Neuronal stem cell (in vitro differentiated cells): ENCODE data around the gene SEMA3G.

Experiments
- DNase-seq: peaks from one replicate; pipeline ENCODE4 v3.0.0-alpha.2; 2013; ENCODE audit warnings: low spot score
- H2AFZ ChIP-seq: one replicate; pipeline ENCODE4 v1.6.1; 2013; ENCODE audit warnings: mild to moderate bottlenecking, low read length, inconsistent platforms
- H2AK5ac ChIP-seq: 2 replicates; pipeline ENCODE4 v1.6.1; 2013; ENCODE audit warnings: low read depth, mild to moderate bottlenecking, inconsistent platforms, low read length, moderate library complexity, mixed read lengths
- H2BK120ac ChIP-seq: 2 replicates; pipeline ENCODE4 v1.6.1; 2013; ENCODE audit warnings: low read depth, mild to moderate bottlenecking, inconsistent platforms, low read length, moderate library complexity, mixed read lengths
- H2BK12ac ChIP-seq: one replicate; pipeline ENCODE4 v1.6.1; 2013; ENCODE audit warnings: low read length, inconsistent platforms
- H2BK15ac ChIP-seq: 2 replicates; pipeline ENCODE4 v1.6.1; 2013; ENCODE audit warnings: mild to moderate bottlenecking, low read length, inconsistent platforms, mixed read lengths
- H2BK5ac ChIP-seq: one replicate; pipeline ENCODE4 v1.6.1; 2013; ENCODE audit warnings: inconsistent platforms, mild to moderate bottlenecking, low read length, moderate library complexity
- H3K14ac ChIP-seq: one replicate; pipeline ENCODE4 v1.6.1; 2013; ENCODE audit warnings: low read length, inconsistent platforms
- H3K18ac ChIP-seq: 2 replicates; pipeline ENCODE4 v1.6.1; 2013; ENCODE audit warnings: low read length, inconsistent platforms
- H3K23ac ChIP-seq: 2 replicates; pipeline ENCODE4 v1.6.1; 2013; ENCODE audit warnings: low read depth, mild to moderate bottlenecking, mixed read lengths, low read length, inconsistent platforms; ENCODE audit not compliant: poor library complexity
- H3K27ac ChIP-seq: replicated peaks from 3 replicates; pipeline ENCODE4 v1.5.1; 2013; ENCODE audit warnings: low read length, inconsistent platforms
- H3K27me3 ChIP-seq, 3 experiments: 2 replicates each; pipeline ENCODE4 v1.6.1; 2013; ENCODE audit warnings: low read length in 3 of 3, mild to moderate bottlenecking in 2 of 3, inconsistent platforms in 1 of 3, low read depth in 1 of 3, mixed read lengths in 1 of 3, moderate library complexity in 1 of 3; ENCODE audit not compliant: control insufficient read depth in 3 of 3, insufficient read depth in 3 of 3
- H3K36me3 ChIP-seq, 2 donors: replicated peaks in 1 of 2; 2 replicates each; pipeline ENCODE4 v1.6.1; 2013; ENCODE audit warnings: low read length in 2 of 2; ENCODE audit not compliant: control insufficient read depth in 2 of 2, insufficient read depth in 2 of 2
- H3K4ac ChIP-seq: 2 replicates; pipeline ENCODE4 v1.6.1; 2013; ENCODE audit warnings: inconsistent platforms, mild to moderate bottlenecking, low read length, moderate library complexity
- H3K4me1 ChIP-seq, 2 donors: 1 replicate in 1 of 2; 2 replicates in 1 of 2; pipeline ENCODE4 v1.6.1; 2013; ENCODE audit warnings: low read length in 2 of 2, low read depth in 1 of 2; ENCODE audit not compliant: control insufficient read depth in 2 of 2, insufficient read depth in 1 of 2
- H3K4me2 ChIP-seq: one replicate; pipeline ENCODE4 v1.6.1; 2013; ENCODE audit warnings: mild to moderate bottlenecking, low read length, inconsistent platforms; ENCODE audit not compliant: insufficient read depth, poor library complexity, severe bottlenecking
- H3K4me3 ChIP-seq, 2 donors: 2 replicates each; pipeline ENCODE4 v1.5.1; 2013; ENCODE audit warnings: low read length in 2 of 2, mild to moderate bottlenecking in 2 of 2, inconsistent platforms in 1 of 2, moderate library complexity in 1 of 2
- H3K79me1 ChIP-seq: one replicate; pipeline ENCODE4 v1.6.1; 2013; ENCODE audit warnings: low read depth, mild to moderate bottlenecking, inconsistent platforms, low read length, moderate library complexity
- H3K9ac ChIP-seq: one replicate; pipeline ENCODE4 v1.6.1; 2013; ENCODE audit warnings: mild to moderate bottlenecking, low read depth, low read length, inconsistent platforms; ENCODE audit not compliant: poor library complexity
- H3K9me3 ChIP-seq, 2 donors: replicated peaks in 1 of 2; 2 replicates each; pipeline versions ENCODE3 to v1.6.1; 2013; ENCODE audit warnings: low read length in 2 of 2, mild to moderate bottlenecking in 2 of 2, inconsistent platforms in 1 of 2, low read depth in 1 of 2, mixed read lengths in 1 of 2, moderate library complexity in 1 of 2; ENCODE audit not compliant: control insufficient read depth in 2 of 2, insufficient read depth in 1 of 2
- H4K8ac ChIP-seq: one replicate; pipeline ENCODE4 v1.6.1; 2013; ENCODE audit warnings: low read depth, mild to moderate bottlenecking, inconsistent platforms, low read length, moderate library complexity
- H4K91ac ChIP-seq: one replicate; pipeline ENCODE4 v1.6.1; 2013; ENCODE audit warnings: low read length, low read depth, mild to moderate bottlenecking, inconsistent platforms; ENCODE audit not compliant: poor library complexity
- WGBS, 2 donors: extraction: QIAGEN DNeasy Blood & Tissue Kit; methylation state at CpG; one replicate each; pipeline ENCODE4 v1.1.7; 2013; ENCODE audit warnings: missing lambda C conversion rate in 2 of 2, mixed read lengths in 1 of 2; ENCODE audit not compliant: insufficient read length in 2 of 2, insufficient replicate concordance in 1 of 2; ENCODE audit errors: extremely low coverage in 2 of 2; 5-methylcytosine and 5-hydroxymethylcytosine counted together

Gene SEMA3G

DNA sequence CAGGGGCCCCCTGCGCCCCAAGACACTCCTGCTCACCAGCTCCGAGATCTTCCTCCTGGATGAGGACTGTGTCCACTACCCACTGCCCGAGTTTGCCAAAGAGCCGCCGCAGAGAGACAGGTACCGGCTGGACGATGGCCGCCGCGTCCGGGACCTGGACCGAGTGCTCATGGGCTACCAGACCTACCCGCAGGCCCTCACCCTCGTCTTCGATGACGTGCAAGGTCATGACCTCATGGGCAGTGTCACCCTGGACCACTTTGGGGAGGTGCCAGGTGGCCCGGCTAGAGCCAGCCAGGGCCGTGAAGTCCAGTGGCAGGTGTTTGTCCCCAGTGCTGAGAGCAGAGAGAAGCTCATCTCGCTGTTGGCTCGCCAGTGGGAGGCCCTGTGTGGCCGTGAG, 47.2 kb upstream of the SEMA3G start:
- Histone ChIP-seq H3K9me3 (no peaks in the 10 kb centered on the region), H3K4ac (no peak overlapping the region), H3K23ac (peak overlapping the region; percentile 20), H2AFZ (no peak overlapping the region), H3K18ac (no peak overlapping the region), H3K4me3 (no peak overlapping the region), H2BK5ac (peak overlapping the region; percentile 78), H3K9ac (no peak overlapping the region), H4K8ac (no peak overlapping the region), H2BK15ac (no peak overlapping the region), H3K36me3 (peaks cover 54 to 65% of the 10 kb centered on the region in 2 donors), H2BK120ac (no peak overlapping the region), H3K79me1 (no peaks in the 10 kb centered on the region), H3K4me2 (no peak overlapping the region), H3K27ac (no peak overlapping the region), H3K14ac (no peak overlapping the region), H4K91ac (no peak overlapping the region), H3K27me3 (no peaks in the 10 kb centered on the region), H2AK5ac (no peak overlapping the region), H3K4me1 (peaks cover 0 to 7% of the 10 kb centered on the region in 2 donors), H2BK12ac (no peak overlapping the region)
- no peak for DNase-seq
- no CpG with 5 or more reads among the region's 21 CpGs for WGBS, 2 donors

DNA sequence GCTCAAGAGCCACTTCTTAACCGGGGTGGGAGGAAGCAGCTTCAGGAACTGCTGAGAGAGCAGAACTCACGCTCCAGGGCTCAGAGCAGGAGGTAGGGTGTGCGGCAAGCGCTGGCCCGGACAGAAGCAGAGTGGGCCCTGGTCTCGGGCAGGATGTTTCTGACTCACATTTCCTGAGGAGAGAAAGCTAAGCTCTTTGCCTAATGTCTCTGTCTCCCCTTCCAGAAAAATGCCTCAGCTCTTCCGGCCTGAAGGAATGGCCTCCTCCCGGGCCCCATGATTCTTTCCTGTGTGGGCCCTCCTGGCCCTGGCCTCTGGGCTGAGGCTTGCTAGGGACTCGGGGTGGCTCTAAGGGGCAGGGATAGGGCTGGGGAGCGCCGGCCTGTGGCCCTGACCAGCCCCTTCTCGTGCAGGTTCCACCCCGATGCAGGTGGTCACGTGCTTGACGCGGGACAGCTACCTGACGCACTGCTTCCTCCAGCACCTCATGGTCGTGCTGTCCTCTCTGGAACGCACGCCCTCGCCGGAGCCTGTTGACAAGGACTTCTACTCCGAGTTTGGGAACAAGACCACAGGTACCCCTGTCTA, 46.1 kb upstream of the SEMA3G start:
- no peak for DNase-seq
- WGBS, 2 donors = no CpG with 5 or more reads among the region's 23 CpGs
- H3K27ac ChIP-seq = no peak overlapping the region

DNA sequence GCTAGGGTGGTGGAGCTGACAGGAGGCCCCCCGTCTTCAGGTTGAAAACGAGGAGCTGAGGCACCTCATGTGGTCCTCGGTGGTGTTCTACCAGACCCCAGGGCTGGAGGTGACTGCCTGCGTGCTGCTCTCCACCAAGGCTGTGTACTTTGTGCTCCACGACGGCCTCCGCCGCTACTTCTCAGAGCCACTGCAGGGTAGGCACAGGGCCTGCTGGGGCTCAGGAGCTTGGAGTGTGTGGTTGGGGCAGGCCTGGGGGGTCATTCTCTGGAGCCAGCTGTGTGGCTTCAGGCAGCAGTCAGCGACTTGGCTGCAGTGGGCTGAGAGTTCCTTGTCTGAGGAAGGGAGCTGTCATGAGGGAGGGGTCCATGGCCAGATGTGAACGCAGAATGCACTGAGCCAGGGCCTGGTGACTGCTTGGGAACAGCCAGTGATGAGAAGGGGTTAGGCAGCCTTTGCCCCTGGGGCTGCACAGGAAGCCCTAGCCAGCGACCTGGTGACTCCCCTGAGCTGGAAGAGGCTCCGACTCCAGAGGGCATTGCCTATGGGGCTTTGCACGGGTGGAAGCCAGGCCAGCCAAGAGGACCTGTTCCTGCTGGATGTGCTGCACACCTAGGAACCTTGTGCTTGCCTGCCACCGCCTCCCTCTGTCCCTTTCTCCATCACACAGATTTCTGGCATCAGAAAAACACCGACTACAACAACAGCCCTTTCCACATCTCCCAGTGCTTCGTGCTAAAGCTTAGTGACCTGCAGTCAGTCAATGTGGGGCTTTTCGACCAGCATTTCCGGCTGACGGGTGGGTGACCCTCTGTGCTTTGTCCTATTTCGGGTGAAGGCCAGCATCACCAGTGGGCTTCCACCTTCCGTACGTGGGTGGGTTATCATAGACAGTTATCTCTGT, 45.4 kb upstream of the SEMA3G start:
- no peak overlapping the region for H3K14ac ChIP-seq
- no peak overlapping the region for H4K8ac ChIP-seq
- H4K91ac ChIP-seq = no peak overlapping the region
- no peak overlapping the region for H2BK15ac ChIP-seq
- no peak overlapping the region for H2AK5ac ChIP-seq
- no CpG with 5 or more reads among the region's 22 CpGs for WGBS, 2 donors
- no peaks in the 10 kb centered on the region for H3K27me3 ChIP-seq
- no peak overlapping the region for H3K23ac ChIP-seq
- H3K27ac ChIP-seq = no peak overlapping the region
- no peak overlapping the region for H2AFZ ChIP-seq
- H3K4ac ChIP-seq = no peak overlapping the region
- peaks cover 0 to 7% of the 10 kb centered on the region in 2 donors for H3K4me1 ChIP-seq
- no peak overlapping the region for H2BK120ac ChIP-seq
- H3K4me3 ChIP-seq = no peak overlapping the region
- H2BK12ac ChIP-seq = no peak overlapping the region
- H3K18ac ChIP-seq = no peak overlapping the region
- DNase-seq = no peak
- H3K79me1 ChIP-seq = no peaks in the 10 kb centered on the region
- peak overlapping the region; percentile 13 for H2BK5ac ChIP-seq
- H3K36me3 ChIP-seq = peaks cover 66 to 83% of the 10 kb centered on the region in 2 donors
- no peaks in the 10 kb centered on the region for H3K9me3 ChIP-seq
- H3K9ac ChIP-seq = peak overlapping the region; percentile 81
- H3K4me2 ChIP-seq = no peak overlapping the region

More for the DNA sequence above, 46.1 kb upstream of the SEMA3G start:
- H3K9ac ChIP-seq = no peak overlapping the region
- no peak overlapping the region for H4K8ac ChIP-seq
- no peak overlapping the region for H3K23ac ChIP-seq
- no peak overlapping the region for H3K4ac ChIP-seq
- H2AK5ac ChIP-seq = no peak overlapping the region
- H2AFZ ChIP-seq = no peak overlapping the region
- no peak overlapping the region for H3K4me2 ChIP-seq
- peaks cover 59 to 76% of the 10 kb centered on the region in 2 donors for H3K36me3 ChIP-seq
- H3K14ac ChIP-seq = no peak overlapping the region
- no peak overlapping the region for H3K18ac ChIP-seq
- no peak overlapping the region for H2BK5ac ChIP-seq
- H4K91ac ChIP-seq = no peak overlapping the region
- H3K79me1 ChIP-seq = no peaks in the 10 kb centered on the region
- H3K27me3 ChIP-seq = no peaks in the 10 kb centered on the region
- peaks cover 0 to 7% of the 10 kb centered on the region in 2 donors for H3K4me1 ChIP-seq
- H2BK12ac ChIP-seq = no peak overlapping the region
- H2BK15ac ChIP-seq = no peak overlapping the region
- H3K9me3 ChIP-seq = no peaks in the 10 kb centered on the region
- no peak overlapping the region for H2BK120ac ChIP-seq
- peak overlapping the region in 1 of 2 donors; percentile 33 for H3K4me3 ChIP-seq

DNA sequence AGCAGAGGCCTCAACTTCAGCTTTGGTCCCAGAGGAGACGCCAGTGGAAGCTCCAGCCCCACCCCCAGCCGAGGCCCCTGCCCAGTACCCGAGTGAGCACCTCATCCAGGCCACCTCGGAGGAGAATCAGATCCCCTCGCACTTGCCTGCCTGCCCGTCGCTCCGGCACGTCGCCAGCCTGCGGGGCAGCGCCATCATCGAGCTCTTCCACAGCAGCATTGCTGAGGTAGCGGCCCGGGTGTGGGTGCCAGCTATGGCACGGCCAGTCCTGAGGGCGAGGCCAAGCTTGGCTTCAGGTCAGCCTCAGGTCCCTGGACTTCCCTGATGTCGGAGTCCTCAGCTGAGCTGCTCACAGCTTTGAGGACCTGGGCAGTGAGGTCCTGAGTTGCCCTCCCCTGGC, 44.5 kb upstream of the SEMA3G start:
- Histone ChIP-seq H3K23ac (peak overlapping the region; percentile 68), H3K4me3 (no peak overlapping the region), H4K8ac (no peak overlapping the region), H3K27ac (no peak overlapping the region), H3K14ac (no peak overlapping the region), H2AFZ (no peak overlapping the region), H4K91ac (no peak overlapping the region), H3K79me1 (peaks cover under 1% of the 10 kb centered on the region), H2BK12ac (no peak overlapping the region), H2BK15ac (no peak overlapping the region), H3K18ac (no peak overlapping the region), H2BK5ac (no peak overlapping the region), H2BK120ac (no peak overlapping the region), H3K4me2 (no peak overlapping the region), H3K9ac (peak overlapping the region; percentile 32), H3K36me3 (peaks cover 73 to 92% of the 10 kb centered on the region in 2 donors), H3K9me3 (no peaks in the 10 kb centered on the region), H3K27me3 (no peaks in the 10 kb centered on the region), H3K4ac (no peak overlapping the region), H3K4me1 (peaks cover 5 to 6% of the 10 kb centered on the region in 2 donors), H2AK5ac (no peak overlapping the region)
- no peak for DNase-seq
- WGBS, 2 donors = no CpG with 5 or more reads among the region's 18 CpGs
